Activated CD4-positive, alpha-beta T cell treated with anti-CD3 and anti-CD28 coated beads, Interleukin-2, amount 50 U/mL, for 48 hours (primary cell): ENCODE measurements around the gene DEPP1.
A peak's percentile ranks its signal among the peaks of the same experiment; 100 is the strongest.

Experiments
- DNase-seq, 2 experiments: peaks; one replicate each; pipeline ENCODE4 v3.0.0-alpha.2; 2020

Gene DEPP1

GRCh38 chr10:44950326-44951225, 28.0 kb downstream of the DEPP1 start:
- DNase-seq = no peak

GRCh38 chr10:44949915-44950314, 28.7 kb downstream of the DEPP1 start:
- no peak for DNase-seq

GRCh38 chr10:44949127-44949802, 29.3 kb downstream of the DEPP1 start:
- DNase-seq = no peak

GRCh38 chr10:44948642-44949041, 30.0 kb downstream of the DEPP1 start:
- DNase-seq = no peak

- DNase-seq = no peak
Observed at GRCh38 chr10:44947371-44948152, 31.0 kb downstream of the DEPP1 start.

GRCh38 chr10:44946205-44946604, 32.4 kb downstream of the DEPP1 start:
- DNase-seq = no peak

- no peak for DNase-seq
Observed at GRCh38 chr10:44944354-44944753, 34.3 kb downstream of the DEPP1 start.

GRCh38 chr10:44939691-44940401, 38.8 kb downstream of the DEPP1 start:
- DNase-seq = no peak

- DNase-seq = no peak
Observed at GRCh38 chr10:44938956-44939355, 39.7 kb downstream of the DEPP1 start.

GRCh38 chr10:44937196-44938005, 41.2 kb downstream of the DEPP1 start:
- no peak for DNase-seq

- no peak for DNase-seq
Observed at GRCh38 chr10:44936314-44936975, 42.2 kb downstream of the DEPP1 start.

GRCh38 chr10:44935966-44936295, 42.7 kb downstream of the DEPP1 start:
- no peak for DNase-seq

GRCh38 chr10:44935201-44935965, 43.2 kb downstream of the DEPP1 start:
- no peak for DNase-seq

- no peak for DNase-seq
Observed at GRCh38 chr10:44934416-44935200, 44.0 kb downstream of the DEPP1 start.

GRCh38 chr10:44933451-44934321, 44.9 kb downstream of the DEPP1 start:
- no peak for DNase-seq

- peak; percentile 92 for DNase-seq
Observed at GRCh38 chr10:44932517-44933450, 45.8 kb downstream of the DEPP1 start.
